ENCODE data around the gene ODF4.
A peak's percentile ranks its signal among the peaks of the same experiment; 100 is the strongest.
"Not testable (repeated sequence)": the region's sequence is repeated elsewhere in the genome, so short reads cannot be mapped to it uniquely, and the experiment has no call there.

ODF4 gene

GRCh38 chr17:8368193-8368592 lies 28.6 kb downstream of the ODF4 start:
- DNase-seq (ENCODE audit: low spot score): no peak

- DNase-seq (ENCODE audit: low spot score): no peak
Measured at GRCh38 chr17:8369944-8370343, 30.3 kb downstream of the ODF4 start.

GRCh38 chr17:8371786-8372185 lies 32.1 kb downstream of the ODF4 start:
- no peak for DNase-seq (ENCODE audit: low spot score)

GRCh38 chr17:8372422-8372821 lies 32.8 kb downstream of the ODF4 start:
- DNase-seq (ENCODE audit: low spot score): no peak

- not testable (repeated sequence) for DNase-seq (ENCODE audit: low spot score)
Measured at GRCh38 chr17:8373856-8374255, 34.2 kb downstream of the ODF4 start.

GRCh38 chr17:8375738-8376259 lies 36.2 kb downstream of the ODF4 start:
- DNase-seq (ENCODE audit: low spot score): no peak

GRCh38 chr17:8376271-8377067 lies 36.8 kb downstream of the ODF4 start, which contains the start of gene KRABD2:
TSS of gene KRABD2 (minus strand) at chr17:8376704.
- peak; percentile 89 for DNase-seq (ENCODE audit: low spot score)

GRCh38 chr17:8377422-8377821 lies 37.8 kb downstream of the ODF4 start:
- DNase-seq (ENCODE audit: low spot score): no peak

GRCh38 chr17:8378117-8378516 lies 38.5 kb downstream of the ODF4 start:
- DNase-seq (ENCODE audit: low spot score): not testable (repeated sequence)

- DNase-seq (ENCODE audit: low spot score): no peak
Measured at GRCh38 chr17:8380049-8380448, 40.4 kb downstream of the ODF4 start.

- no peak for DNase-seq (ENCODE audit: low spot score)
Measured at GRCh38 chr17:8382052-8382879, 42.6 kb downstream of the ODF4 start.

- DNase-seq (ENCODE audit: low spot score): no peak
Measured at GRCh38 chr17:8382880-8383142, 43.2 kb downstream of the ODF4 start.

GRCh38 chr17:8383143-8383822 lies 43.6 kb downstream of the ODF4 start, which contains the start of gene RPL26:
TSS of gene RPL26 (minus strand) at chr17:8383193. CDS start at chr17:8382310, 883 bp downstream.
- peak; percentile 98 for DNase-seq (ENCODE audit: low spot score)

- no peak for DNase-seq (ENCODE audit: low spot score)
Measured at GRCh38 chr17:8384801-8385378, 45.2 kb downstream of the ODF4 start.

GRCh38 chr17:8386841-8387240 lies 47.2 kb downstream of the ODF4 start:
- no peak for DNase-seq (ENCODE audit: low spot score)

- no peak for DNase-seq (ENCODE audit: low spot score)
Measured at GRCh38 chr17:8387914-8388651, 48.4 kb downstream of the ODF4 start.

- no peak for DNase-seq (ENCODE audit: low spot score)
Measured at GRCh38 chr17:8391711-8392110, 52.1 kb downstream of the ODF4 start.

GRCh38 chr17:8392274-8392673 lies 52.6 kb downstream of the ODF4 start:
- no peak for DNase-seq (ENCODE audit: low spot score)

- no peak for DNase-seq (ENCODE audit: low spot score)
Measured at GRCh38 chr17:8392674-8393469, 53.2 kb downstream of the ODF4 start.

GRCh38 chr17:8393470-8394231 lies 54.0 kb downstream of the ODF4 start:
- no peak for DNase-seq (ENCODE audit: low spot score)

Measured in putamen (tissue), 1 donor.